ENCODE measurements around the gene DTWD2.
"Not testable (repeated sequence)": the region's sequence is repeated elsewhere in the genome, so short reads cannot be mapped to it uniquely, and the experiment has no call there.

The DTWD2 gene

GRCh38 chr5:118950354-118950753 lies 38.0 kb downstream of the DTWD2 start:
- not testable (repeated sequence) for DNase-seq (ENCODE audit: low spot score)

DNA sequence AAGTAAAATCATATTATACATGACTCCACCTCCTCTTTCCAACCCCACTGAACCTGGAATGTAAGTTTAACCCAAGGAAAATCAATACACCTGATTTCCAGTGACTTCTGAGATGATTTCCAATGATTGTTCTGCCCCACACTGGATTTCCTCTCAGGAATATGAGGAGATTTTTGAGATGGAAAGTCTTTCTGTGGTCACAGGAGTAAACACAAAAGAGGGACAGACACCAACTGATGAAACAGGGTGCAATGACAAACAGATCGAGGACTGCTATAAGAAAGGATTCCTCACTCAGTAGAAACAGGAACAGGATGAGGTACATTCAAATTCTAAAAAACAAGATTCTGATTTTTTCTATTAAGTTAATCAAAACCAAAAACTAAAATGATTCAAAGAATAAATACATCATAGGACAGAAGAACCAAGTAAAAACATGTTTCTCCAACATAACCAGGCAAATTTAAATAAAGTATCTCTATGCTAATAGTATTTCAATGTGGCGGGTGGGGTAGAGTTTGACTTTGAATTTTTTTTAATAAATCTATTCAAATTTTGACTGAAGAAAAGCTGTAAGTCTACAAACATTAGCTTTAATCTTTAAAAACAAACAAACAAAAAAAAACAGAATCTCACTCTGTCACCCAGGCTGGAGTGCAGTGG lies 42.1 kb downstream of the DTWD2 start:
- no peak for DNase-seq (ENCODE audit: low spot score)

DNA sequence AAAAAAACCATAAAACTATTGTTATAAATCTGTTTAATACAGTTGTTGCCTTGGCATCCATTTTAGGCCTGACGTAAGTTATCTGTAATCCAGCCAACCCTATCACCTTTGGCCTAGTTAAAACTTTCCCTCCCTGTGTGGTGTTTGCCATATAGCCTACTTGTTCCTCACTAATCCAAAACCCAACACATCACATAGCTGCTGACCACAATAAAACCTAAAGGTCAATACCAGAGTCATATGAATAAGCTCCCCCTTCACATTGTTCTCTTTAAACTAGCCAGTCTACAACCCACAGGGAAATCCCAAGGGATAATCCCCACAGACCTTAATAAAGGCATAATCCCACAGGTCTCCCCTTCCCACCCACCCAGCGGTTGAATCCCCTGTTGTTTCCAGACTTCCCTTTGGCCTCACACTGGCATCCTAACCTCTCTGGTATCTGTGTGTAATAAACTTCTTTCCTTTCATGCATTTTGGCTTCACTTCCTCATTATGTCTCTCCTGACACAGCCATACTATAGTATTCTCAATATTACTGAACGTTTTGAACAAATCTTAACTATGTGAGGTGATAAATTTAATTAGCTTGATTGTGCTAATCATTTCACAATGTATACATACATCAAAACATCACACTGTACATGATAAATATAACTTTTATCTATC lies 50.8 kb downstream of the DTWD2 start:
- DNase-seq (ENCODE audit: low spot score) = no peak

DNA sequence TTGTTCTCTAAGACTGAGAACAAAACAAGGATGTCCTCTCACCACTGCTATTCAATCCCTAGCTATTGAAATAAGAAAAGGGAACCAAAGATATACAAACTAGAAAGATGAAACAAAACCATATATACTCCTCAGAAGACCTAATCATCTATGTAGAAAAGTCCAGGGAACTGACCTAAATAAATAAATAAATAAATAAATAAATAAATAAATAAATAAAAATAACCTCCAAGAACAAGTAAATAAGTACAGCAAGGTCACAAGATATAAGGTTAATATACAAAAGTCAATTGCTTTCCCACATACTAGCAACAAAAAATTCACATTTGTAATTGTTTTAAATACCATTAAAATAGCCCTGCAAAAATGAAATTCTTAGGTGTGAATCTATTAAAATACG lies 54.6 kb downstream of the DTWD2 start:
- no peak for DNase-seq (ENCODE audit: low spot score)

DNA sequence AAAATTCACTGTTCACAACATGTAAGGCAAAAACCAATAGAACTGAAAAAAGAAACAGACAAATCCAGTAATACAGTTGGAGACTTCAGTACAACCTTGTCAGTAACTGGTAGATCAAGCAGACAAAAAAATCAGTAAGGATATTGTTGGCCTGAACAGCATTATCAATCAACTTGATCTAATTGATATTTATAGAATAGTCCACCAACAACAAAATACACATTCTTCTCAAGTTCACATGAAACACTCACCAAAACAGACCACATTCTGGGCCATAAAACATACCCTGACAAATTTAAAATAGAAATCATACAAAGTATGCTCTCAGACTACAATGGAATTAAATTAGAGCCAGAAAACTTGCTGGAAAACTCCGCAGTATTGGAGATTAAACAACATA lies 56.8 kb downstream of the DTWD2 start:
- no peak for DNase-seq (ENCODE audit: low spot score)

- DNase-seq (ENCODE audit: low spot score) = no peak
These were observed 64.3 kb downstream of the DTWD2 start for GRCh38 chr5:118924006-118924389.

DNA sequence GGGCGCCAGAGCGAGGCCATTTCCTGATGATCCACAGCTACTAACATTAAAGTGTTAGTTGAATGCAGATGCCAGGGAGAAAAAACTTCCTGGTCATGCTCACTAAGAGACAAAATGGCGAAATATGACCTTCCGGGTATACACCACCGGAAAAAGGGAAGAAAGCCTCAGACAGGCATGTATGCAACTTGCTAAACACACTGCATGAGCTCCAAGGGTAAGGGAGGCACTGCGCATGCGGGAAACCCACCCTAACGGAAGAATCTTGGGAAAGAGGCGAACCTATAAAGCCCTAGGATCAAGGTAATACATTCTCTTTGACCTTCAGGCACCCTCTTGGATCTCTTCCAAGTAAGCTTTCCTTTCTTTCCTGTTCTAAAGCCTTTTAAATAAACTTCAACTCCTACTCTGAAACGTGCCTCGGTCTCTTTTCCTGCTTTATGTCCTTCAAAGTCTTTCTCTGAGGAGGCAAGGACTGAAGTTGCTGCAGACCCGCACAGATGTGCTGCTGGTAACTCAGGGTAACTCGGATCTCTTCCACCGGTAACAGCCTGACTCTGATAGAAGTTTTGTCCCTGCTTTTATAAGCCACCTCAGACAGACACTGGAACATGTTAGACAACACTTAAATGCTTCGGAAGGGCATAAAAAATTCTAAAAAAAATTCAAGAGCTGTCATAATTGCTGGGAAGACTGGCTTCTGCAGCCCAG lies 64.9 kb downstream of the DTWD2 start:
- DNase-seq (ENCODE audit: low spot score) = no peak

GRCh38 chr5:118921866-118922265 lies 66.5 kb downstream of the DTWD2 start:
- no peak for DNase-seq (ENCODE audit: low spot score)

DNA sequence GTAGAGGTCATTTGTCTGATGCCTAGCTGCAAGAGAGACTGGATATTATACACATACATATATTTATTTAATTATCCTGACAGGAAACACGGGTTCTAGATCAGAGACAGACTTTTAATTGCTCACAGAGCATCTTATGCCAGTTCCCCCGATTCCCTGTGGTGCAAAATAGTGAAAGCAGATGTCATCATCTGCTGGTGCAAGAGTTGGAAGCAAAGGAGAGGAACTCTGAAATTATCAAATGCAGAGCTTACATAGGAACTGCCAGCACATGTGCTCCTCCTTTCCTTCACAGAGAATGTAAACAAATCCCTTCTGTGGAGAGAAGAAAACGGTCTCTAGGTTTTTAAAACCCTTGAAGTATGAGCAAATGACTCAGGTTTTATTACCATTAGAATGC lies 69.3 kb downstream of the DTWD2 start:
- DNase-seq (ENCODE audit: low spot score) = no peak

- DNase-seq (ENCODE audit: low spot score) = no peak
These were observed 70.1 kb downstream of the DTWD2 start for GRCh38 chr5:118918232-118918631.

GRCh38 chr5:118907536-118907935 lies 80.8 kb downstream of the DTWD2 start:
- DNase-seq (ENCODE audit: low spot score) = not testable (repeated sequence)

GRCh38 chr5:118906947-118907346 lies 81.4 kb downstream of the DTWD2 start:
- no peak for DNase-seq (ENCODE audit: low spot score)

- no peak for DNase-seq (ENCODE audit: low spot score)
These were observed 83.2 kb downstream of the DTWD2 start for GRCh38 chr5:118905196-118905595.

GRCh38 chr5:118902656-118903438 lies 85.5 kb downstream of the DTWD2 start:
- no peak for DNase-seq (ENCODE audit: low spot score)

DNA sequence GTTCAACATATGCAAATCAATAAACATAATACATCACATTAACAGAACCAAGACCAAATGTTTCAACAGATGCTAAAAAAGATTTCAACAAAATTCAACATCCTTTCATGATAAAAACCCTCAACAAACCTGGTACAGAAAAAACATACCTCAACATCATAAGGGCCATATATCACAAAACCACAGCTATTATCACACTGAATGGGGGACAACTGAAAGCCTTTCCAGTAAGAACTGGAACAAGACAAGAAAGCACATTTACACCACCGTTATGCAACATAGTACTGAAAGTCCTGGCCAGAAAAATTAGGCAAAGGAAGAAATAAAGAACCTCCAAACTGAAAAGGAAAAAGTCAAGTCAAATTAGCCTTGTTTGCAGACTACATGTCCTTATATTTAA lies 93.6 kb downstream of the DTWD2 start:
- DNase-seq (ENCODE audit: low spot score) = no peak

DNA sequence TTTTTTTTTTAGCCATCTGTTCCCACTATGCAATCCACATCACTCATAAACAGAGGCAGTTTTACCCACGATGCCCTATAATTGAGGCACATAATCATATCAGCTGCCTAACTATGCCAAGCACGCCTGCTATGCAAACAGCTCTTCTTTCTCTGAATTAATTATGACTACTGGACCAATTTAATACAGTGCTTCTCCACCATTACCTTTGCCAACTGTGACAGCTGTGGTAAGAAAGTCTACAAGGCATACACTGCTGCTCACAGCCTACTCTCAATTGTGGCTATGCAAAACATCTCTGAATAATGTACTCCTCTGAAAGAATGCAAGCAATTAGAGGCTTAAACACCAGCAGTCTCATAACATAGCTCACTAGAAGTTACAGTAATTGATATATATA lies 97.1 kb downstream of the DTWD2 start:
- no peak for DNase-seq (ENCODE audit: low spot score)

DNA sequence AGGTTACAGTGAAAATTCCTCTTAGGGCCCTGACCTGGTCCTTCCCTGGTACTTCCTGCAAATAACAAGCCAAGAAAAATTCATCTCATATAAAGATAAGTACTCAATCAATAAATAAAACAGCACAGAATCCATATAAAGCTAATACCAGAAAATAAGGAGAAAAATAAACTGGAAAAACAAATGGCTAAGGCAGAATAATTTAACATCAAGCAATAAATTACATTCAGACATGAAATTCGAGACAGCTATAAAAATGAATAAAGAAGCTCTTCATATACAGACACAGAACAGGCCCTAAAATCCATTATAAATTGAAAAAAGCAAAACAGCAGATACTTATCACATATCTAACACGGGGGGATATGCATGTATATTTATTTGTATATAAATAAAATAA lies 99.2 kb downstream of the DTWD2 start:
- no peak for DNase-seq (ENCODE audit: low spot score)

- DNase-seq (ENCODE audit: low spot score) = no peak
These were observed 99.8 kb downstream of the DTWD2 start for GRCh38 chr5:118888556-118888955.

GRCh38 chr5:118883362-118883761 lies 105.0 kb downstream of the DTWD2 start:
- DNase-seq (ENCODE audit: low spot score) = no peak

GRCh38 chr5:118882666-118883065 lies 105.7 kb downstream of the DTWD2 start:
- DNase-seq (ENCODE audit: low spot score) = no peak

DNA sequence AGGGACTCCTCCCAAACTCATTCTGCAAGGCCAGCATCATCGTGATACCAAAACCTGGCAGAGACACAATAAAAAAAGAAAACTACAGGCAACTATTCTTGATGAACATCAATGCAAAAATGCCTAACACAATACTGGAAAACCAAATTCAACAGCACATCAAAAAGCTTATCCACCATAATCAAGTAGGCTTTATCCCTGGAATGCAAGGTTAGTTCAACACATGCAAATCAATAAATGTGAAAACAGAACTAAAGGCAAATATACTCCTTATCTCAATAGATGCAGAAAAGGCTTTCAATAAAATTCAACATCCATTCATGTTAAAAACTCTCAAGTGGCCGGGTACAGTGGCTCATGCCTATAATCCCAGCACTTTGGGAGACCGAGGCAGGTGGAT lies 111.5 kb downstream of the DTWD2 start:
- not testable (repeated sequence) for DNase-seq (ENCODE audit: low spot score)

DNA sequence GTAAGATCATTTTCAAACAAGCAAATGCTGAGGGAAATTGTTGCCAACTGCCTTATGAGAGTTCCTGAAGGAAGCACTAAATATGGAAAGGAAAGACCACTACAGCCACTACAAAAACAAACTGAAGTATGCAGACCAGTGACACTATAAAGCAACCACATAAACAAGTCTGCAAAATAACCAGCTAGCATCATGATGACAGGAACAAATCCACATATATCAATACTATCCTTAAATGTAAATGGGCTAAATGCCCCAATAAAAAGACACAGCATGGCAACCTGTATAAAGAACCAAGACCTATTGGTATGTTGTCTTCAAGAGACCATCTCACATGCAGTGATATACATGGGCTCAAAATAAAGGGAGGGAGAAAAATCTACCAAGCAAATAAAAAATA lies 113.2 kb downstream of the DTWD2 start:
- DNase-seq (ENCODE audit: low spot score) = no peak

DNA sequence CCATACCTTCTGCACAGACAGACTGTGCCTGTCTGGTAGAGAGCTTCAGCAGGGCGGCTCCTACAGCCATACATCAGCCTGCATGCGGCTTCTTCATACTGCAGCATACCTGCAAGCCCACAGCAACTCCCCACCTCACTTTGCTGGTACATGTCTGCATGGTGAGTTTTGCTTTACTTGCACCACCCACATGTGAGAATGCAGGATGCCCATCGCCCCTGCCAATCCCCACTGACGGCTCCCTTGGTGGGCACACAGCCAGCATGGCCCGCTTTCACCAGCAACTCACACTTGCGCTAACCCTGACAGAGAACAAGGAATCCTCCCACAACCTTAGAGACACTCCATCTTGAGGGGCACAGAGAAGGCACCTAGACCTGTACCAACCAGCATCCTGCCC lies 114.9 kb downstream of the DTWD2 start:
- no peak for DNase-seq (ENCODE audit: low spot score)
